ENCODE measurements around the gene ROCK2.

The ROCK2 gene

DNA sequence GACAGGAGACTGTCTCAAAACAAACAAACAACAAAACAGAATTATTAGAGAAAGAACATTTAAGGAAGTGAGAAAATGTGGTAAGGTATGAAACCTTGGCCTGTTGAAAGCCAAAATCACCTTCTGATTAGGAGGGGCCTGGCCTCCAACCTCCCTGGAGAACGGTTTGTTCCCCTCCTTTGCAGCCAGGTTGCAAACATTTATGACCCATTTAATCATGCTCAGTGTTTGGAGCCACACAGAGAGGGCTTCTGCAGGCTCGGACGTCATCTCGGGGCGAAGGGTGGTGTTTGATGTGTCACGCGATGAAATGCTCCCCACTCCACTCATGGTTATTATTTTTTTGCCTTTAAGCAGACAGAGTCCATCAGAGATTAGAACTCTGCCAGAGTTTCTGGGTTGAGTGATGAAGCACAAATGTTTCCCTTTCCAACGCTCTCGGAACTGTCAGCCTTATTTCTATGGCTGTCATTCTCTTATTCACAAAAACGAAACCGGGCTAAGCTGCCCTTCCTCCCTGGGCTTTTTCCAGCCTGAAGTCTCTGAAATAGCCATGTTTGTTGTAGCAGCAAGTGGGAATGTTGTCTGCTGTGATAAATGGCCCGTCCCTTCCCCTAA is 33.6 kb upstream of the ROCK2 start:
- TF ChIP-seq, protein P1, sequence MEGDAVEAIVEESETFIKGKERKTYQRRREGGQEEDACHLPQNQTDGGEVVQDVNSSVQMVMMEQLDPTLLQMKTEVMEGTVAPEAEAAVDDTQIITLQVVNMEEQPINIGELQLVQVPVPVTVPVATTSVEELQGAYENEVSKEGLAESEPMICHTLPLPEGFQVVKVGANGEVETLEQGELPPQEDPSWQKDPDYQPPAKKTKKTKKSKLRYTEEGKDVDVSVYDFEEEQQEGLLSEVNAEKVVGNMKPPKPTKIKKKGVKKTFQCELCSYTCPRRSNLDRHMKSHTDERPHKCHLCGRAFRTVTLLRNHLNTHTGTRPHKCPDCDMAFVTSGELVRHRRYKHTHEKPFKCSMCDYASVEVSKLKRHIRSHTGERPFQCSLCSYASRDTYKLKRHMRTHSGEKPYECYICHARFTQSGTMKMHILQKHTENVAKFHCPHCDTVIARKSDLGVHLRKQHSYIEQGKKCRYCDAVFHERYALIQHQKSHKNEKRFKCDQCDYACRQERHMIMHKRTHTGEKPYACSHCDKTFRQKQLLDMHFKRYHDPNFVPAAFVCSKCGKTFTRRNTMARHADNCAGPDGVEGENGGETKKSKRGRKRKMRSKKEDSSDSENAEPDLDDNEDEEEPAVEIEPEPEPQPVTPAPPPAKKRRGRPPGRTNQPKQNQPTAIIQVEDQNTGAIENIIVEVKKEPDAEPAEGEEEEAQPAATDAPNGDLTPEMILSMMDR (IDR thresholded peaks at IDR 0.05; ENCODE audit: low read depth, low read length) = no peak
- no peak overlapping the region for H3K4me3 ChIP-seq (ENCODE audit: low read depth, low read length)
- in situ Hi-C loops (cut with HindIII; ENCODE audit: low sequenced_read_pairs) = no loop called here

DNA sequence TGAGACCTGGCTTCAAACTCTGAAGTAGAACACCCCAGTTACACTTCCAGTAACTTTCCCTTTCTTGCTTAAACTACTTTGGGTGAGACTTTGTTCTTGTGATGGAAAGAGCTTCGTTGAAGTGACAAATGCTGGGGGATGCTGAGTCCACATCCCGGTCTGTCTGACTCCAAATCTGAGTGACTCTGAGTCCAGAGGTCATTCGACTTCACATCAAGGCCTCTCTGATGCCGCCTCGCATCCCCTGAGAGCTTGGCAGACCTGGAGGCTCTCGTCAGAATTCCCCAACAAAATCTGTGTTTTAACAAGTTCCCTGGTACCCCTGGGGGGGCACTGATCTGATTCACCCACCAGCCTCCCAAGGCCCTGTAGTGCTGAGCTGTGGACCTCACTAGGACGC is 31.6 kb upstream of the ROCK2 start:
- in situ Hi-C loops (cut with HindIII; ENCODE audit: low sequenced_read_pairs) = no loop called here
- TF ChIP-seq, protein P1 (IDR thresholded peaks at IDR 0.05; ENCODE audit: low read depth, low read length) = no peak
- no peak overlapping the region for H3K4me3 ChIP-seq (ENCODE audit: low read depth, low read length)
- DNase-seq (ENCODE audit: low read depth, low spot score) = no peak

More for the DNA sequence above, 33.6 kb upstream of the ROCK2 start:
- no peak for DNase-seq (ENCODE audit: low read depth, low spot score)

DNA sequence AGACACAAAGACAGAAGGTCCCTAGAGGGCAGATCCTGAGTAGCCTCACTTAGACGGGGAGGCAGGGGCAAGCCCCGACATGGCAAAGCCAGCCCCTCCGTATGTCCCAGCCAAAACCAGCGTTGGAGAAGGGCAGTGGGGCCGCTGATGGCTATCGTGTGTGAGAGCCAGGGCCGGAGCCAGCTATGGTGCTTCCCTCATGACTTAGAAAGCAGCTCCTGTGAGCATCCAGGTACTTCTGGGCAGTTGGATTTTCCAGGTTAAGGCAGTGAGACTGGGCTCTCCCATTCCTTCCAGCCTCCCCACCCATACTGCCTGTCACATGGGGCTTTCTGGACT is 31.2 kb upstream of the ROCK2 start:
- DNase-seq (ENCODE audit: low read depth, low spot score) = no peak
- TF ChIP-seq, protein P1 (IDR thresholded peaks at IDR 0.05; ENCODE audit: low read depth, low read length) = no peak
- no peak overlapping the region for H3K4me3 ChIP-seq (ENCODE audit: low read depth, low read length)
- in situ Hi-C loops (cut with HindIII; ENCODE audit: low sequenced_read_pairs) = no loop called here

DNA sequence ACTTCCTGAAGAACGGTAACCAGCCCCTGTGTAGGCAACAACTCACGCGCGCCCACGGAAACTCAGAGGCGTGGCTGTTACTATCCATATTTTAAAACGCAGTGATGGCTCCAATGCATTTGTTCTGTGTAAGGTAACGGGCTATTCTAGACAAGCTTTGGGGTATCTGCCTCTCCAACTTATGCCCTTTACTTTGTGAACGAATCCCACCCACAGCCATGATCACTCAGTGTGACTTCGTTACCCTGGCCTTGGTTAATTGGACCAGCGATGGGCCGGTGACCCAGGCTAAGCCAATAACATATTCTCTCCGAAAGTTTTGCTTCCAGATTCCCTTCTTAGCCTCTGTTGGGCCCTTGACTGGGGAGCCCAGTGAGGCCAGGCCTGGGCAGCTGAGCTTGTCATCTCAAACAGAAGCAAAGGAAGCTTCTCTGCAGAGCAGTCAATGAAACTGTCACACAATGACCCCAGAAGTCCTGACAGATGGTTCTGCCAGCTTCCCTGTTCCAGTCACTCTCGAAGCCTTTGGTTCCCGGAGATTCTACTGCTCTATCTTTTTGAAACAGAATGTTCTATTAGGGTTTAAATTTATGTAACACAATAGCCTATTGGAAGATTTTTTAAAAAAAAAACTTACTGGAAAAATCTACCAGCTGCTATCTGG is 30.7 kb upstream of the ROCK2 start:
- TF ChIP-seq, protein P1 (IDR thresholded peaks at IDR 0.05; ENCODE audit: low read depth, low read length) = no peak
- in situ Hi-C loops (cut with HindIII; ENCODE audit: low sequenced_read_pairs) = no loop called here
- no peak overlapping the region for H3K4me3 ChIP-seq (ENCODE audit: low read depth, low read length)

DNA sequence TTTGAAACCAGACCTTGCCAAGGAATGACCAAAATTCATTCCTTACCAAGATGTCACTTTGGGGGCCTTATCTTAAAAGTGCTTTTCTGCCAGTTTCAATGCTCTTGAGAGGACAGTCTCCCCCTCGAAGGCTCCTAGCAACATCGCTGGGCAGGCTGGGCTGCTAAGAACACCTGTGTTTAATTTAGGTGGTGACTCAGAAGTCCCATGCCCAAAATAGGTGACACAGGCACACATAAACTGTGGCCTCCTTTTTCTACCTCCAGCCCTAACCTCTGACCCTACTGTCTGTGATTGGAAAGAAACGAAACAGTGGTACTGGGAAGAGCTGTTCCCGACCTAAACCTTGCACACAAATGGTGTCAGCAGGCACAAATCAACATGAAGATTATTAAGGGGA is 28.7 kb upstream of the ROCK2 start:
- in situ Hi-C loops (cut with HindIII; ENCODE audit: low sequenced_read_pairs) = no loop called here
- TF ChIP-seq, protein P1 (IDR thresholded peaks at IDR 0.05; ENCODE audit: low read depth, low read length) = no peak
- DNase-seq (ENCODE audit: low read depth, low spot score) = no peak
- no peak overlapping the region for H3K4me3 ChIP-seq (ENCODE audit: low read depth, low read length)

More for the DNA sequence above, 30.7 kb upstream of the ROCK2 start:
- DNase-seq (ENCODE audit: low read depth, low spot score) = no peak

DNA sequence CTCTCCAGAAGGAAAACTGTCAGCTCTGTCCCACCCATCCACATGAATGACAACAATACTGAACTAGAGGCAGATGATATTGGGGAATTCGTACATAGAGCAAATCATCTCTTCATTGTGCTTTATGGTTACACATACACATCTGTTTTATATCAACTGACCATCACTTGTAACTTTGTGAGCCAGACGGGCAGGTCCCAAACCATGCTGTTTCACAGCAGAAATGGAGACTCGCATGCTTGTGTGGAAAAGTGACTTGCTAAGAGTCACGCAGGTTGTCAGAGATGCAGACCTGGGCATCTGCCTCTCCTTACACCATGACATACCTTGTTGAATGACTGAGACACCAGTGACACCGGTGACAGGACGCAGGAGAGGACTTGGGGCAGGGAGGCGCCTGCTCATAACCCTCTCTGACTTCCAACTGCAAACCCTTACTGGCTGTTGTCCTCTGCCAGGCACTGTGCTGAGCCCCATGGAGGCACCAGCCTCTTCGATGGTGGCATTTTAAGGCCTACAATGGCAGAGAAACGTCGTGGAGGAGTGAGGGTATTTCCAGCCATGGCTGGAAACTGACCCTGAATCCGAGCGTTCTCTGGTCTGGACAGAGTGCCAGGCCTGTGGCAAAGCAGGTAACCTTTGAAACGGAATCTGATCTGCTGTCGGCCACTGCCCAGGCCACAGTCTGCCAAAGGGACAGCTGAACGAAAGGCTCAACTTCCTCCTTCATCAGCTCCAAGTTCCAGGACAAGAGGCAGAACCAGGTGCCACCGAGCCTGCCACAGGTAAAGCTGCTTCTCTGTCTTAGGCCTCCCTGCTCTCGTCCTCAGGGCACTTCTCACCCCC is 26.9 kb upstream of the ROCK2 start:
- TF ChIP-seq, protein P1 (IDR thresholded peaks at IDR 0.05; ENCODE audit: low read depth, low read length) = no peak
- no peak overlapping the region for H3K4me3 ChIP-seq (ENCODE audit: low read depth, low read length)

More for the DNA sequence above, 26.9 kb upstream of the ROCK2 start:
- DNase-seq (ENCODE audit: low read depth, low spot score) = no peak
- in situ Hi-C loops (cut with HindIII; ENCODE audit: low sequenced_read_pairs) = no loop called here

Data from astrocyte of the spinal cord (primary cell).